GM12875 (cell line): ENCODE data around the gene CITED2.

Experiments used
- H3K4me3 ChIP-seq: one replicate; pipeline ENCODE4 v1.5.1; 2011; ENCODE audit warnings: low read depth, low read length, control low read depth
- TF ChIP-seq, protein P1 (sequence below): IDR thresholded peaks from 2 replicates; pipeline ENCODE4 v1.5.1; 2011; ENCODE audit warnings: low read depth, mild to moderate bottlenecking, control low read depth, inconsistent platforms, low read length, moderate library complexity, borderline replicate concordance; ENCODE audit not compliant: insufficient read depth

CITED2 gene

DNA sequence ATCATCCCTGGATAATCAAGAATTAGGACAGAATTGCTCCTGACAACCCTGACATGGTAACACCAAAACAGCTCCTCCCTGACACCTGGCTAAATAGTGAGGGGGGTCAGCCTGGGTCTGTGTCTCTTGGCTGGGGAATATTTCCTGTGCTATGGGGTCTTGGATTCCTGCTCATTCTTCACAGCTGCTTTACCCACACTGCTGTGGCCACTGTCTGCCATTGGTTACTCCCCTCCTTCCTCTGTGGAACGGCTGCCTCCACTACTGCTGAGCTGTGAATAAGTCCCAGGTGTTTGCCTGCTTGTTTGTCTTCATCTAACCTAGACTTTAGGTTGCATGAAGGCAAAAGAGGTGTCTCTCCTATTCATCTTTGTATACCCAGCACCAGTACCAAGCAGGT is 48.8 kb downstream of the CITED2 start:
- TF ChIP-seq, protein P1, sequence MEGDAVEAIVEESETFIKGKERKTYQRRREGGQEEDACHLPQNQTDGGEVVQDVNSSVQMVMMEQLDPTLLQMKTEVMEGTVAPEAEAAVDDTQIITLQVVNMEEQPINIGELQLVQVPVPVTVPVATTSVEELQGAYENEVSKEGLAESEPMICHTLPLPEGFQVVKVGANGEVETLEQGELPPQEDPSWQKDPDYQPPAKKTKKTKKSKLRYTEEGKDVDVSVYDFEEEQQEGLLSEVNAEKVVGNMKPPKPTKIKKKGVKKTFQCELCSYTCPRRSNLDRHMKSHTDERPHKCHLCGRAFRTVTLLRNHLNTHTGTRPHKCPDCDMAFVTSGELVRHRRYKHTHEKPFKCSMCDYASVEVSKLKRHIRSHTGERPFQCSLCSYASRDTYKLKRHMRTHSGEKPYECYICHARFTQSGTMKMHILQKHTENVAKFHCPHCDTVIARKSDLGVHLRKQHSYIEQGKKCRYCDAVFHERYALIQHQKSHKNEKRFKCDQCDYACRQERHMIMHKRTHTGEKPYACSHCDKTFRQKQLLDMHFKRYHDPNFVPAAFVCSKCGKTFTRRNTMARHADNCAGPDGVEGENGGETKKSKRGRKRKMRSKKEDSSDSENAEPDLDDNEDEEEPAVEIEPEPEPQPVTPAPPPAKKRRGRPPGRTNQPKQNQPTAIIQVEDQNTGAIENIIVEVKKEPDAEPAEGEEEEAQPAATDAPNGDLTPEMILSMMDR, result no peak

DNA sequence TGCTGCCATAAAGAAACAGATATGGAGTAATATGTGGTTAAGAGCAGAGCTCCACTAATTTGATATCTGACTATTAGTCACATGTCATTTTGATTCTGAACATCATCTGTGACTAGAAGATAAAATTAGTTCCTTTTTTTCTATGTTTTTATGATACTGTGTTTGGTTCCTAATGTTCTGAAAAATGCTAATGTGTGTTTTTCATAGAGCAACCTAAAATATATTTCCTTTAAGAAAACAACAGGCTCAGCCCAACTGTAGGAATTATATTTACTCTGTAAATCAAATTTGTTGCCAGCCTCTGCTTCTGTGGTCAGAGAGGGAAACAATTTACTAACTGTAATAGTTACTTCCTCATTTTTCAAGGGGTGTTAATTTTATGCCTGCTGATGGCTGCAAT is 49.3 kb downstream of the CITED2 start:
- TF ChIP-seq, protein P1, result no peak
- H3K4me3 ChIP-seq, result no peak overlapping the region

More for the DNA sequence above, 48.8 kb downstream of the CITED2 start:
- H3K4me3 ChIP-seq, result no peak overlapping the region

DNA sequence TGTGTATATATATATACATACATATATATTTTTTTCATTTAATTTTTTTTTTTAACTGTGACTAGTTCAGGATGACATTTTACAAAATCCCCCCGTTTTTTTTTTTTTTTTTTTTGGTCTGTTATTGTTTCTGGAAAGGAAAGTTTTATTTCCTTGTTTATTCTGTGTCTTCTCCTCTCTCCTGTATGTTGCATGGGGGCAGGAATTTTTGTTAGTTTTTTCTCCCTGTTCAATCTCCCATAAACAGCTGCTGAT is 50.2 kb downstream of the CITED2 start:
- H3K4me3 ChIP-seq, result no peak overlapping the region
- TF ChIP-seq, protein P1, result no peak

DNA sequence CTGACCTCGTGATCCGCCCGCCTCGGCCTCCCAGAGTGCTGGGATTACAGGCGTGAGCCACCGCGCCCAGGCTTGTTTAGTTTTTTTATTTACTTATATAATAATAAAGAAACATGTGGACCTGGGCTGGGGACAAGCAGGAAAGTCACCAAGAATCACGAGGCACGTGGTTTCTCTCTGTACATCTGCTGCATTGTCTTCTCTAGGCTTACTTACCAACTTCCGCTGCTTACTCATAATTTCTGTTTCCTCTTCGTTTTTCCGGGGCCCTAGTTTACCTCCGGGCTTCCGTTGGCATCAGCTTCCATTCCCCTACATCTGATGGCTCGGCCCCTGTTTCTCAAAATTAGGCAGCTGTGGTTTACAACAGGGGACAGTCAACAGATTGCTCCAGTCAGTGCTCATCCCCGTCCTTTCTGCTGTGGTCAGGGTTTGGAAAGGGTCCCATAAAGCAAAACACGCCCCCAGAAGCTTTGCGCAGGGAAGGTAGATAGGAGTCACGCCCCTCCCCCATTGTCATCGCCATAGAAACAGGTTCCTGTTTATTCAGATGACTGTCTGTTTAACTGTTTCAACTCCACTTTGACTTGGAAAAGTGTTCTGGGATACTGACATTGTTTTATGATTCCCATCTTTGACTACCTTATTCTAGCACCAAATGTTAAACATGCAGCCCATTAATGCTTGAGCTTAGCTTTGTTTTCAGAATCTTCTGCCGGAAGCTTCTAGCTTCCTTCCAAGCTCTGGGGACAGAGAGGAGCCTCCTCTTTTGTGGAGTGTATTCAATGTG is 50.7 kb downstream of the CITED2 start:
- H3K4me3 ChIP-seq, result no peak overlapping the region
- TF ChIP-seq, protein P1, result no peak
